Activated naive CD8-positive, alpha-beta T cell (primary cell): ENCODE data around the gene RBM12.

ENCODE experiments used
- H3K27ac Mint-ChIP-seq: one replicate; pipeline ENCODE4 v1.8.0; 2021; ENCODE audit warnings: mixed read lengths
- H3K27me3 Mint-ChIP-seq: one replicate; pipeline ENCODE4 v1.8.0; 2021; ENCODE audit warnings: mixed read lengths
- H3K36me3 Mint-ChIP-seq: one replicate; pipeline ENCODE4 v1.8.0; 2021; ENCODE audit warnings: mixed read lengths
- H3K4me1 Mint-ChIP-seq: one replicate; pipeline ENCODE4 v1.8.0; 2021; ENCODE audit warnings: low read depth, mixed read lengths
- H3K4me3 Mint-ChIP-seq: one replicate; pipeline ENCODE4 v1.8.0; 2021; ENCODE audit warnings: mild to moderate bottlenecking, mixed read lengths
- H3K9me3 Mint-ChIP-seq: one replicate; pipeline ENCODE4 v1.8.0; 2021; ENCODE audit warnings: low read depth, mixed read lengths

The RBM12 gene

GRCh38 chr20:35607003-35607735 lies 57.5 kb downstream of the RBM12 start:
- H3K27ac Mint-ChIP-seq = no peak overlapping the region
- H3K9me3 Mint-ChIP-seq = no peaks in the 10 kb centered on the region
- H3K27me3 Mint-ChIP-seq = peaks cover 3% of the 10 kb centered on the region
- H3K36me3 Mint-ChIP-seq = no peaks in the 10 kb centered on the region
- H3K4me3 Mint-ChIP-seq = no peak overlapping the region
- no peaks in the 10 kb centered on the region for H3K4me1 Mint-ChIP-seq

DNA sequence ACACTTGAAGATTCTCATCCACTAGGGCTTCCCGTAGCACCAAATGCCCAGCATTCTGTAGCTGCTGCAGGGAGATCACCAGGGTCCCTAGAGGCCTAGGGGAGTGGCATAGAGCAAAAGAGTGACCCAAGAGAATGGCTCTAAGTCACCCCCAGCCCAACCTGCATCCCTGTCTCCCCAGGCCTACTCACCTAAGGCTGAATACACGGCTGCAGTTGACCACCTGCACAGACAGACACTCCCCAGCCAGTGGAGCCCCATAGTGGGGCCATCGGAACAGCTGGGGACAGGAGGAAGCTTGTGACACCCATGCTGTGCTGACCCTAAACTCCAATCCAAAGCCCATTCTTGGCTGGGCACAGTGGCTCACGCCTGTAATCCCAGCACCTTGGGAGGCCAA lies 58.6 kb downstream of the RBM12 start:
- Mint-ChIP-seq H3K9me3 (no peaks in the 10 kb centered on the region), H3K4me1 (peaks cover 2% of the 10 kb centered on the region), H3K27ac (no peak overlapping the region), H3K4me3 (no peak overlapping the region), H3K36me3 (no peaks in the 10 kb centered on the region), H3K27me3 (peaks cover 3% of the 10 kb centered on the region)

GRCh38 chr20:35604449-35604747 lies 60.3 kb downstream of the RBM12 start:
- no peak overlapping the region for H3K27ac Mint-ChIP-seq
- no peaks in the 10 kb centered on the region for H3K9me3 Mint-ChIP-seq
- peaks cover 2% of the 10 kb centered on the region for H3K4me1 Mint-ChIP-seq
- H3K36me3 Mint-ChIP-seq = no peaks in the 10 kb centered on the region
- H3K4me3 Mint-ChIP-seq = no peak overlapping the region
- H3K27me3 Mint-ChIP-seq = peaks cover 3% of the 10 kb centered on the region

GRCh38 chr20:35603695-35604448 lies 60.8 kb downstream of the RBM12 start:
- Mint-ChIP-seq H3K36me3 (no peaks in the 10 kb centered on the region), H3K27me3 (peaks cover 5% of the 10 kb centered on the region), H3K9me3 (no peaks in the 10 kb centered on the region), H3K4me3 (no peak overlapping the region), H3K27ac (no peak overlapping the region), H3K4me1 (peaks cover 2% of the 10 kb centered on the region)

GRCh38 chr20:35602851-35603495 lies 61.7 kb downstream of the RBM12 start:
- Mint-ChIP-seq H3K4me3 (peak overlapping the region; percentile 38), H3K36me3 (no peaks in the 10 kb centered on the region), H3K9me3 (no peaks in the 10 kb centered on the region), H3K4me1 (peaks cover 2% of the 10 kb centered on the region), H3K27ac (no peak overlapping the region), H3K27me3 (peaks cover 5% of the 10 kb centered on the region)

DNA sequence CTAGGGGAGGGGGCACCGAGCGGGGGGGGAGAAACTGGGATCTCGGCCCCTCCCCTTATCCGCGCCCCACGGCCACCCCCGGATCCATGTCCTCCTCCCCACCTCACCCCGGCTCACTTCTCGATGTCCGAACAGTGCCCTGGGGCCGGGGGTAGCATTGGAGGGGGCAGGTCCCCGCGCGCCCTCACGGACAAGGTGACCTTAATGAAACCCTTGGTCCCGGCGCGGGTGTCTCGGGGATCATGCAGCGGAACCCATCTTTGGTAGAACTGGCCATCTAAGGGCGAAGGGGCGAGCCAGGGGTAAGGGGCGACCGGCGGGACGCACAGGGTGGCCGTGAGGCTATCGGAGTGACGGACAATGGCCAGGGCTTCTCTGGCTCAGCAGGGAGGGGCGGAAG lies 62.7 kb downstream of the RBM12 start:
- Mint-ChIP-seq H3K36me3 (no peaks in the 10 kb centered on the region), H3K9me3 (no peaks in the 10 kb centered on the region), H3K27ac (no peak overlapping the region), H3K27me3 (peaks cover 5% of the 10 kb centered on the region), H3K4me1 (peaks cover 2% of the 10 kb centered on the region), H3K4me3 (peak overlapping the region; percentile 38)

- no peaks in the 10 kb centered on the region for H3K36me3 Mint-ChIP-seq
- no peaks in the 10 kb centered on the region for H3K9me3 Mint-ChIP-seq
- peaks cover 2% of the 10 kb centered on the region for H3K4me1 Mint-ChIP-seq
- peaks cover 5% of the 10 kb centered on the region for H3K27me3 Mint-ChIP-seq
- H3K4me3 Mint-ChIP-seq = peak overlapping the region; percentile 80
- H3K27ac Mint-ChIP-seq = no peak overlapping the region
Observed at GRCh38 chr20:35600993-35601973, 63.4 kb downstream of the RBM12 start.

DNA sequence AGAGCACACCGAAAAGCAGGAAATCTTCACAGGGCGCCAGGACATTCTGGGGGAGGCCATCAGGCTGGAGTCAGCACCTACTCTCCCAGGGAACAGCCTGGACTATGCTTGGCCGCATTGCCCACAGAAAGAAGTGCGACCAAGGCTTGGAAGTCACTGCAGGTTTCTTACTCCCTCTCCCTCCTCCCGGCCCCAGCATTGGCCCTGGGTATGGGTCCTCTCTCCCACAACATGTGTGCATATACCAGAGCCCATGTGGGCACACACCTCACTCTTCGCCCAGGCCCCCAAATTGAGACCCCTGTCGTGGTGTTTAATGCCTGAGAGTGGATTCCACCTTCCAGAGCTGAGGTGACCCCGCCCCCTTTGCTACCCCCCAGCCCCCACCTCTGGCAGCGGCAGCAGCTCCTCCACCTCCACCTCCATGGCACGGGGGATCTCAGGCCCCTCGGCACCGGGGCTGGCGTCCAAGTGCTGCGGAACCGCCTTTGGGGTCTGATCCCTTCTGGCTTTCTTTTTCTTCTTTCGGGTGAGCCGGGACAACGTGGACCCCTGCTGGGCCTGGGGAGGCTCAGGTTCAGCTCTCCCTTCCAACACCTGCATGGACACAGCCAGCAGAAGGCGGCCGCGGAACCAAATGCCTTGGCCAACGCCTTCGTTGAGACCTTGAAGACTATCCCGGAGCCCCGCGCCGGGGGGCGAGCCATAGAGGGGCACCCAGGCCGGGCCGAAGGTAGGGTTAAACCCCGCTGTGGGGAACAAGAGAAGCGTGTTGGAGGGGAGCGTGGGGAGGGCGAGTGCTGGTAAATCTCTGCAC lies 64.3 kb downstream of the RBM12 start:
- Mint-ChIP-seq H3K36me3 (no peaks in the 10 kb centered on the region), H3K27ac (no peak overlapping the region), H3K9me3 (no peaks in the 10 kb centered on the region), H3K4me1 (peaks cover 2% of the 10 kb centered on the region), H3K4me3 (peak overlapping the region; percentile 80), H3K27me3 (peaks cover 5% of the 10 kb centered on the region)

- Mint-ChIP-seq H3K4me3 (no peak overlapping the region), H3K4me1 (peaks cover 2% of the 10 kb centered on the region), H3K27me3 (peaks cover 5% of the 10 kb centered on the region), H3K9me3 (no peaks in the 10 kb centered on the region), H3K36me3 (no peaks in the 10 kb centered on the region), H3K27ac (no peak overlapping the region)
Observed at GRCh38 chr20:35599776-35600120, 65.0 kb downstream of the RBM12 start.
